ENCODE measurements around the gene LMBRD2. TPM values are rescaled to one million over a fixed set of nuclear protein-coding genes. Genes with fewer than 3 reads are reported as not detected.
A peak's percentile ranks its signal among the peaks of the same experiment; 100 is the strongest.

Gene LMBRD2
- total and polyA plus RNA-seq, 2 donors (not counting 1 experiment from before 2014, with no cell fraction given): 7.2 to 19.8 TPM

GRCh38 chr5:36079200-36079781, 72.4 kb downstream of the LMBRD2 start:
- peak; percentile 49 for TF ChIP-seq EZH2 (IDR thresholded peaks at IDR 0.05; ENCODE audit: low read length, missing control alignments)
- TF ChIP-seq, protein P1, sequence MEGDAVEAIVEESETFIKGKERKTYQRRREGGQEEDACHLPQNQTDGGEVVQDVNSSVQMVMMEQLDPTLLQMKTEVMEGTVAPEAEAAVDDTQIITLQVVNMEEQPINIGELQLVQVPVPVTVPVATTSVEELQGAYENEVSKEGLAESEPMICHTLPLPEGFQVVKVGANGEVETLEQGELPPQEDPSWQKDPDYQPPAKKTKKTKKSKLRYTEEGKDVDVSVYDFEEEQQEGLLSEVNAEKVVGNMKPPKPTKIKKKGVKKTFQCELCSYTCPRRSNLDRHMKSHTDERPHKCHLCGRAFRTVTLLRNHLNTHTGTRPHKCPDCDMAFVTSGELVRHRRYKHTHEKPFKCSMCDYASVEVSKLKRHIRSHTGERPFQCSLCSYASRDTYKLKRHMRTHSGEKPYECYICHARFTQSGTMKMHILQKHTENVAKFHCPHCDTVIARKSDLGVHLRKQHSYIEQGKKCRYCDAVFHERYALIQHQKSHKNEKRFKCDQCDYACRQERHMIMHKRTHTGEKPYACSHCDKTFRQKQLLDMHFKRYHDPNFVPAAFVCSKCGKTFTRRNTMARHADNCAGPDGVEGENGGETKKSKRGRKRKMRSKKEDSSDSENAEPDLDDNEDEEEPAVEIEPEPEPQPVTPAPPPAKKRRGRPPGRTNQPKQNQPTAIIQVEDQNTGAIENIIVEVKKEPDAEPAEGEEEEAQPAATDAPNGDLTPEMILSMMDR (conservative IDR thresholded peaks at IDR 0.05 in 1 of 2, IDR thresholded peaks at IDR 0.05 in 1 of 2; ENCODE audit: low read depth in 1 of 2, low read length in 2 of 2): peak; percentile 58 to 80
- Histone ChIP-seq H3K9ac (ENCODE audit: insufficient read depth, low read length) (no peak overlapping the region), H3K4me1 (ENCODE audit: control insufficient read depth, extremely low read depth, insufficient read depth, low read length) (no peaks in the 10 kb centered on the region), H3K27ac (ENCODE audit: insufficient read depth, low read length) (no peak overlapping the region), H3K4me3 (replicated peaks in 1 of 4; ENCODE audit: control extremely low read depth in 1 of 4, insufficient read depth in 1 of 4, low read depth in 3 of 4, low read length in 4 of 4) (no peak overlapping the region), H3K36me3 (ENCODE audit: control insufficient read depth, insufficient read depth, low read length) (no peaks in the 10 kb centered on the region), H4K20me1 (ENCODE audit: control insufficient read depth, extremely low read depth, insufficient read depth, low read length) (no peaks in the 10 kb centered on the region), H3K4me2 (ENCODE audit: extremely low read depth, insufficient read depth, low read length) (no peak overlapping the region), H3K9me3 (ENCODE audit: control insufficient read depth, insufficient read depth, low read depth, low read length) (no peaks in the 10 kb centered on the region), H2AFZ (ENCODE audit: low read length) (peak overlapping the region; percentile 60), H3K79me2 (ENCODE audit: control insufficient read depth, insufficient read depth, low read length) (no peaks in the 10 kb centered on the region), H3K27me3 (ENCODE audit: control insufficient read depth, insufficient read depth, low read length) (peaks cover 2% of the 10 kb centered on the region)
- peak; percentile 27 to 59 for DNase-seq (ENCODE audit: low read depth in 2 of 2)

- H3K27me3 ChIP-seq (ENCODE audit: control insufficient read depth, insufficient read depth, low read length): peaks cover 2% of the 10 kb centered on the region
- no peaks in the 10 kb centered on the region for H3K4me1 ChIP-seq (ENCODE audit: control insufficient read depth, extremely low read depth, insufficient read depth, low read length)
- H3K36me3 ChIP-seq (ENCODE audit: control insufficient read depth, insufficient read depth, low read length): no peaks in the 10 kb centered on the region
- H2AFZ ChIP-seq (ENCODE audit: low read length): no peak overlapping the region
- no peak overlapping the region for H3K9ac ChIP-seq (ENCODE audit: insufficient read depth, low read length)
- H4K20me1 ChIP-seq (ENCODE audit: control insufficient read depth, extremely low read depth, insufficient read depth, low read length): no peaks in the 10 kb centered on the region
- DNase-seq (ENCODE audit: low read depth in 2 of 2): no peak
- no peaks in the 10 kb centered on the region for H3K9me3 ChIP-seq (ENCODE audit: control insufficient read depth, insufficient read depth, low read depth, low read length)
- no peak overlapping the region for H3K4me3 ChIP-seq (replicated peaks in 1 of 4; ENCODE audit: control extremely low read depth in 1 of 4, insufficient read depth in 1 of 4, low read depth in 3 of 4, low read length in 4 of 4)
- TF ChIP-seq, protein P1 (conservative IDR thresholded peaks at IDR 0.05 in 1 of 2, IDR thresholded peaks at IDR 0.05 in 1 of 2; ENCODE audit: low read depth in 1 of 2, low read length in 2 of 2): no peak
- TF ChIP-seq EZH2 (IDR thresholded peaks at IDR 0.05; ENCODE audit: low read length, missing control alignments): no peak
- no peak overlapping the region for H3K4me2 ChIP-seq (ENCODE audit: extremely low read depth, insufficient read depth, low read length)
- no peaks in the 10 kb centered on the region for H3K79me2 ChIP-seq (ENCODE audit: control insufficient read depth, insufficient read depth, low read length)
- no peak overlapping the region for H3K27ac ChIP-seq (ENCODE audit: insufficient read depth, low read length)
Observed at GRCh38 chr5:36078430-36078829, 73.3 kb downstream of the LMBRD2 start.

- TF ChIP-seq EZH2 (IDR thresholded peaks at IDR 0.05; ENCODE audit: low read length, missing control alignments): no peak
- TF ChIP-seq, protein P1 (conservative IDR thresholded peaks at IDR 0.05 in 1 of 2, IDR thresholded peaks at IDR 0.05 in 1 of 2; ENCODE audit: low read depth in 1 of 2, low read length in 2 of 2): peak in 1 of 2 donors; percentile 21
- Histone ChIP-seq H2AFZ (ENCODE audit: low read length) (no peak overlapping the region), H3K9ac (ENCODE audit: insufficient read depth, low read length) (no peak overlapping the region), H3K4me1 (ENCODE audit: control insufficient read depth, extremely low read depth, insufficient read depth, low read length) (no peaks in the 10 kb centered on the region), H3K4me3 (replicated peaks in 1 of 4; ENCODE audit: control extremely low read depth in 1 of 4, insufficient read depth in 1 of 4, low read depth in 3 of 4, low read length in 4 of 4) (no peak overlapping the region), H3K36me3 (ENCODE audit: control insufficient read depth, insufficient read depth, low read length) (no peaks in the 10 kb centered on the region), H3K27ac (ENCODE audit: insufficient read depth, low read length) (no peak overlapping the region), H3K79me2 (ENCODE audit: control insufficient read depth, insufficient read depth, low read length) (no peaks in the 10 kb centered on the region), H4K20me1 (ENCODE audit: control insufficient read depth, extremely low read depth, insufficient read depth, low read length) (no peaks in the 10 kb centered on the region), H3K4me2 (ENCODE audit: extremely low read depth, insufficient read depth, low read length) (no peak overlapping the region), H3K27me3 (ENCODE audit: control insufficient read depth, insufficient read depth, low read length) (peaks cover 6% of the 10 kb centered on the region), H3K9me3 (ENCODE audit: control insufficient read depth, insufficient read depth, low read depth, low read length) (no peaks in the 10 kb centered on the region)
- DNase-seq (ENCODE audit: low read depth in 2 of 2): peak in 1 of 2 donors; percentile 11
Observed at GRCh38 chr5:36073595-36074216, 78.0 kb downstream of the LMBRD2 start.

All from fibroblast of lung (primary cell).